Stimulated activated naive B cell treated with anti-CD40 and anti-IgM and Interleukin-4, amounts not matched to agents 10 μg/mL and 1 μg/mL and 100 μg/mL, for 72 hours (primary cell): ENCODE results near the gene PRSS3.
"Not testable (repeated sequence)": the region's sequence is repeated elsewhere in the genome, so short reads cannot be mapped to it uniquely, and the experiment has no call there.

Experiments used
- ATAC-seq, 2 donors: fragments of 150-1000 bp; cut with Tn5 transposase; replicated peaks; 2 replicates each; pipeline ENCODE4 v1.10.0; 2021; ENCODE audit warnings: moderate library complexity in 1 of 2
- DNase-seq: peaks from one replicate; pipeline ENCODE4 v3.0.0; 2021
- H3K27ac Mint-ChIP-seq: one replicate; pipeline ENCODE4 v1.8.0; 2022; ENCODE audit warnings: mild to moderate bottlenecking, mixed read lengths
- H3K27me3 Mint-ChIP-seq, 2 donors: one replicate each; pipeline ENCODE4 v1.8.0; 2022; ENCODE audit warnings: mixed read lengths in 2 of 2
- H3K36me3 Mint-ChIP-seq, 2 donors: one replicate each; pipeline ENCODE4 v1.8.0; 2022; ENCODE audit warnings: mixed read lengths in 2 of 2, mild to moderate bottlenecking in 1 of 2
- H3K4me1 Mint-ChIP-seq, 2 donors: one replicate each; pipeline ENCODE4 v1.8.0; 2022; ENCODE audit warnings: mixed read lengths in 2 of 2, mild to moderate bottlenecking in 1 of 2
- H3K4me3 Mint-ChIP-seq, 2 donors: one replicate each; pipeline ENCODE4 v1.8.0; 2022; ENCODE audit warnings: mild to moderate bottlenecking in 2 of 2, mixed read lengths in 2 of 2, moderate library complexity in 1 of 2
- H3K9me3 Mint-ChIP-seq, 2 donors: one replicate each; pipeline ENCODE4 v1.8.0; 2022; ENCODE audit warnings: mixed read lengths in 2 of 2, mild to moderate bottlenecking in 1 of 2

The PRSS3 gene

DNA sequence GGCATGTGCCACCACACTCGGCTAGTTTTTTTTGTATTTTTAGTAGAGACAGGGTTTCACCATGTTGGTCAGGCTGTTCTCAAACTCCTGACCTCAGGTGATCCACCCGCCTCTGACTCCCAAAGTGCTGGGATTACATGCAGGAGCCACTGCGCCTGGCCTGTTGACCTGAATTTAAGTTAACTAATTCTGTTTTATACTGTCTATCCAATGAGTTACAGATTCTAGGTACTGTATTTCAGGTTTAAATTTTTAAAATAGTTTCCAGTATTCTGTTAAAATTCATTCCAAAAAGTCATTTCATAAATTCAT is 52.5 kb downstream of the PRSS3 start:
- not testable (repeated sequence) for H3K27me3 Mint-ChIP-seq, ATAC-seq, DNase-seq, H3K4me3 Mint-ChIP-seq, H3K27ac Mint-ChIP-seq, H3K9me3 Mint-ChIP-seq
- H3K4me1 Mint-ChIP-seq: peaks cover 13 to 51% of the 10 kb centered on the region in 2 donors
- peaks cover 9 to 11% of the 10 kb centered on the region in 2 donors for H3K36me3 Mint-ChIP-seq
